CD4-positive, alpha-beta T cell (primary cell): ENCODE data around the gene JAK1. TPM values are rescaled to one million over a fixed set of nuclear protein-coding genes. Genes with fewer than 3 reads are reported as not detected.
A peak's percentile ranks its signal among the peaks of the same experiment; 100 is the strongest.

ENCODE experiments used
- ATAC-seq: fragments of 200-7000 bp; cut with Tn5 transposase; one replicate; pipeline ENCODE4 v1.10.0; 2022; ENCODE audit warnings: mild to moderate bottlenecking; ENCODE audit not compliant: poor library complexity
- CTCF ChIA-PET: fragments of 350-600 bp; sonication (Branson Sonifier 250); formaldehyde crosslinking; loops from one replicate; lab custom pipeline; 2021; ENCODE audit warnings: antibody characterized with exemption, inconsistent platforms; lab: Charles Lee
- POLR2A ChIA-PET: fragments of 350-600 bp; sonication (Branson Sonifier 250); formaldehyde crosslinking; loops from one replicate; lab custom pipeline; 2021; ENCODE audit warnings: antibody characterized with exemption, inconsistent platforms; lab: Charles Lee
- DNase-seq, 14 experiments: peaks; one replicate each; pipeline ENCODE4 v3.0.0-alpha.2; 2013 to 2020; ENCODE audit warnings: mixed read lengths in 2 of 14
- H3K27ac ChIP-seq, 2 donors: one replicate each; pipeline versions ENCODE4 v1.5.1 to v1.7.0; 2013; ENCODE audit warnings: low read length in 2 of 2, low read depth in 1 of 2, mild to moderate bottlenecking in 1 of 2
- H3K27me3 ChIP-seq, 2 experiments: 1 replicate in 1 of 2; 2 replicates in 1 of 2; pipeline versions ENCODE4 v1.6.1 to v1.7.0; 2013; ENCODE audit warnings: low read length in 2 of 2, control low read depth in 1 of 2, mild to moderate bottlenecking in 1 of 2, moderate library complexity in 1 of 2; ENCODE audit not compliant: insufficient read depth in 2 of 2, control insufficient read depth in 1 of 2
- H3K36me3 ChIP-seq: one replicate; pipeline ENCODE4 v1.6.1; 2013; ENCODE audit warnings: low read length, control low read depth; ENCODE audit not compliant: insufficient read depth
- H3K4me1 ChIP-seq: one replicate; pipeline ENCODE4 v1.6.1; 2013; ENCODE audit warnings: low read length, control low read depth; ENCODE audit not compliant: insufficient read depth
- H3K4me3 ChIP-seq: one replicate; pipeline ENCODE4 v1.5.1; 2013; ENCODE audit warnings: mild to moderate bottlenecking, low read length, moderate library complexity
- H3K9me3 ChIP-seq, 2 experiments: 1 replicate in 1 of 2; 2 replicates in 1 of 2; pipeline versions ENCODE4 v1.6.1 to v1.7.0; 2013; ENCODE audit warnings: low read length in 2 of 2, mild to moderate bottlenecking in 2 of 2, control low read depth in 1 of 2, moderate library complexity in 1 of 2; ENCODE audit not compliant: control insufficient read depth in 1 of 2, insufficient read depth in 1 of 2
- H3K27ac Mint-ChIP-seq: one replicate; pipeline ENCODE4 v1.8.0; 2020; ENCODE audit warnings: mixed read lengths
- H3K27me3 Mint-ChIP-seq: one replicate; pipeline ENCODE4 v1.8.0; 2021; ENCODE audit warnings: mixed read lengths
- H3K36me3 Mint-ChIP-seq: one replicate; pipeline ENCODE4 v1.8.0; 2021; ENCODE audit warnings: low read depth, mixed read lengths
- H3K4me1 Mint-ChIP-seq: one replicate; pipeline ENCODE4 v1.8.0; 2021; ENCODE audit warnings: low read depth, mixed read lengths
- H3K4me3 Mint-ChIP-seq: one replicate; pipeline ENCODE4 v1.8.0; 2020; ENCODE audit warnings: mild to moderate bottlenecking, mixed read lengths
- H3K9me3 Mint-ChIP-seq: one replicate; pipeline ENCODE4 v1.8.0; 2020; ENCODE audit warnings: mixed read lengths
- CTCF ChIP-seq: fragments of 200-600 bp; IDR thresholded peaks from one replicate; pipeline ENCODE4 v1.8.0; 2022; ENCODE audit warnings: antibody characterized with exemption, mild to moderate bottlenecking
- intact Hi-C, 2 experiments: fragments of 100-400 bp; cut with DNase I in 1 of 2; cut with micrococcal nuclease in 1 of 2; formaldehyde crosslinking; loops; one replicate each; pipeline versions ENCODE4 v1.15.1 to v1.9.0; 2023 to 2025; cut with DNase I, micrococcal nuclease
- total RNA-seq, 174 experiments: library from RNA in 2 of 174; stranded (reverse) in 2 of 174; gene quantifications; one replicate each; pipeline ENCODE4 v1.2.3 and lab custom pipeline; 2021 to 2026

The JAK1 gene
- total RNA-seq, 2 experiments from 2014 or later, result 240 to 252 TPM

GRCh38 chr1:64953241-64953640, 13.1 kb downstream of the JAK1 start:
- H3K36me3 ChIP-seq, result no peaks in the 10 kb centered on the region
- DNase-seq, result no peak
- Mint-ChIP-seq H3K4me1 (peaks cover 54% of the 10 kb centered on the region), H3K27ac (no peak overlapping the region), H3K36me3 (no peaks in the 10 kb centered on the region), H3K27me3 (no peaks in the 10 kb centered on the region), H3K9me3 (no peaks in the 10 kb centered on the region), H3K4me3 (peak overlapping the region; percentile 12)
- H3K4me1 ChIP-seq, result peaks cover 70% of the 10 kb centered on the region
- H3K27ac ChIP-seq, result no peak overlapping the region
- no peak overlapping the region for H3K4me3 ChIP-seq
- no peak for ATAC-seq
- no peaks in the 10 kb centered on the region for H3K9me3 ChIP-seq
- intact Hi-C loops, result no loop called here
- no peaks in the 10 kb centered on the region for H3K27me3 ChIP-seq
- CTCF ChIA-PET, result interaction anchor here (1.0 to 1.6 kb wide), 2 partner anchors 9 to 122 kb away, joined by 3 read pairs; no protein-coding TSS in a partner anchor
- no peak for TF ChIP-seq CTCF
- POLR2A ChIA-PET, result interaction anchor here (1.1 to 2.3 kb wide), 4 partner anchors 9 to 76 kb away, joined by 3 to 10 read pairs (median 7); partner anchors contain the start of gene JAK1

- Histone ChIP-seq H3K4me1 (peaks cover 54% of the 10 kb centered on the region), H3K36me3 (no peaks in the 10 kb centered on the region), H3K9me3 (no peaks in the 10 kb centered on the region), H3K4me3 (no peak overlapping the region), H3K27me3 (no peaks in the 10 kb centered on the region), H3K27ac (no peak overlapping the region)
- peak overlapping the region; percentile 57 for H3K4me3 Mint-ChIP-seq
- DNase-seq (no peak), ATAC-seq (no peak)
- H3K9me3 Mint-ChIP-seq, result no peaks in the 10 kb centered on the region
- intact Hi-C loops, result loop anchor here in 1 of 2 experiments (2.0 kb wide), 1 partner anchor 14 kb away; no protein-coding TSS in a partner anchor
- no peak for TF ChIP-seq CTCF
- H3K27ac Mint-ChIP-seq, result peak overlapping the region; percentile 17
- ChIA-PET POLR2A (interaction anchor here (1.4 kb wide), 1 partner anchor 16 kb away, joined by 7 read pairs; the partner anchor contains the start of gene JAK1), CTCF (interaction anchor here (0.7 kb wide), 1 partner anchor 81 kb away, joined by 3 read pairs; no protein-coding TSS in a partner anchor)
- H3K27me3 Mint-ChIP-seq, result no peaks in the 10 kb centered on the region
- H3K4me1 Mint-ChIP-seq, result peaks cover 77% of the 10 kb centered on the region
- H3K36me3 Mint-ChIP-seq, result peaks cover 5% of the 10 kb centered on the region
These were observed 16.0 kb downstream of the JAK1 start for GRCh38 chr1:64950284-64950809.

GRCh38 chr1:64948905-64949833, 17.2 kb downstream of the JAK1 start:
- no peaks in the 10 kb centered on the region for H3K36me3 ChIP-seq
- peaks cover 48% of the 10 kb centered on the region for H3K4me1 ChIP-seq
- H3K27ac ChIP-seq, result peak overlapping the region in 1 of 2 donors; percentile 13
- H3K4me3 ChIP-seq, result no peak overlapping the region
- H3K9me3 ChIP-seq, result no peaks in the 10 kb centered on the region
- intact Hi-C loops, result loop anchor here in 1 of 2 experiments (1.0 kb wide), 1 partner anchor 7 kb away; no protein-coding TSS in a partner anchor
- H3K27me3 ChIP-seq, result no peaks in the 10 kb centered on the region
- ATAC-seq (peak; percentile 87), DNase-seq (peak in 4 of 14 experiments; percentile 17 to 65 (median 60))
- ChIA-PET CTCF (interaction anchor here (0.7 to 2.0 kb wide), 4 partner anchors 10 to 80 kb away, joined by 3 to 6 read pairs (median 3); no protein-coding TSS in a partner anchor), POLR2A (interaction anchor here (0.7 to 2.4 kb wide), 7 partner anchors 7 to 75 kb away, joined by 3 to 13 read pairs (median 3); partner anchors contain the start of gene JAK1)
- Mint-ChIP-seq H3K9me3 (no peaks in the 10 kb centered on the region), H3K27ac (peak overlapping the region; percentile 75), H3K4me3 (peak overlapping the region; percentile 67), H3K4me1 (peaks cover 89% of the 10 kb centered on the region), H3K27me3 (no peaks in the 10 kb centered on the region), H3K36me3 (peaks cover 8% of the 10 kb centered on the region)
- no peak for TF ChIP-seq CTCF
